Measurements from ENCODE around the gene AP1G2.

DNA sequence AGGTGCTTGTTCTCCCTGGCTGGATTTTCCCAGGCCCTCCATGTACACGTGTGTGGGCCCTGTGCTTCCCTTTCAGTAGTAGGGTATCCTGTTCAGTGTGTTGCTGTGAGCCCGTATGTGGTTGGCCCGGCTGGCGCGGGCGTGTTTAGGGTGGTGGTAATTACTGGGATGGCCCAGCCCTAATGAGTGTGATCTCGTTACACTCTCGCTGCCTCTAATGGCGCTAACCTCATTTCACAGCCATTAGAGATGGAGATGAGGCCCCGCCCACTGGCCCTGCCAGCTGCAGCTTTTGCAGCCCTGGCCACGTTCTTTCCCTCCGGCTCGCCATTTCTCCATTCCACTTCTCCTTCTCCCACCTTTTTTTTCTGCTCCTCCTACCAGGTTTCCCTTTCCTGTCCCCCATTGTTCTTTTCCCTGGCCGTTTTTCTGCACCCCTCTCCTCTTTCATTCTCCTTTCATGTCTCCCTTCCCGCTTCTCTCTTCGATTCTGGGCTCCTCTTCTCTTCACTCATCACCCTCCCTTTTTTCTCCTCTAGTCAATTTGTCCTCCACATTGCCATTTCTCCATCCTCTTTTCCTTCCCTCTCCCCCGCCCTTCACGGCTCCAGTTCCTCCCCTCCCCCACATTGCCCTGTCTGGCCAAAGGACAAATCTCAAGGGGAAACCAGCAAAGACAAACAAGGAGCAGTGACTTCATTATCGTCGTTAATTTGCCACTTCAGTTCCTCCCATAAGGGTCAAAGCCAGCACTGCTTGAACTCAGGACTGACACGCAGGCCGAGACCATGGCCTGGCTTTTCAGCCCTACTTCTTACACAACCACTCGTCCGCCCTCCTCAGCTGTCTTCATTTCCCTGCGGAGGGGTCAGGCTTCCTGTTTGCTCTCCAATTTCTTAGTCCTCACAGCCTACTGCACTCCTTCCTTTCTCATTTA lies 22.8 kb downstream of the AP1G2 start:
- TF ChIP-seq POLR2A (IDR thresholded peaks at IDR 0.05; ENCODE audit: borderline replicate concordance, extremely low read depth, insufficient read depth, insufficient read length) (no peak), FOSL1 (IDR thresholded peaks at IDR 0.05; ENCODE audit: low read depth) (no peak), POLR2AphosphoS5 (IDR thresholded peaks at IDR 0.05; ENCODE audit: low read depth, low read length) (no peak), REST (IDR thresholded peaks at IDR 0.05; ENCODE audit: low read depth) (no peak)
- TF ChIP-seq, protein P1, sequence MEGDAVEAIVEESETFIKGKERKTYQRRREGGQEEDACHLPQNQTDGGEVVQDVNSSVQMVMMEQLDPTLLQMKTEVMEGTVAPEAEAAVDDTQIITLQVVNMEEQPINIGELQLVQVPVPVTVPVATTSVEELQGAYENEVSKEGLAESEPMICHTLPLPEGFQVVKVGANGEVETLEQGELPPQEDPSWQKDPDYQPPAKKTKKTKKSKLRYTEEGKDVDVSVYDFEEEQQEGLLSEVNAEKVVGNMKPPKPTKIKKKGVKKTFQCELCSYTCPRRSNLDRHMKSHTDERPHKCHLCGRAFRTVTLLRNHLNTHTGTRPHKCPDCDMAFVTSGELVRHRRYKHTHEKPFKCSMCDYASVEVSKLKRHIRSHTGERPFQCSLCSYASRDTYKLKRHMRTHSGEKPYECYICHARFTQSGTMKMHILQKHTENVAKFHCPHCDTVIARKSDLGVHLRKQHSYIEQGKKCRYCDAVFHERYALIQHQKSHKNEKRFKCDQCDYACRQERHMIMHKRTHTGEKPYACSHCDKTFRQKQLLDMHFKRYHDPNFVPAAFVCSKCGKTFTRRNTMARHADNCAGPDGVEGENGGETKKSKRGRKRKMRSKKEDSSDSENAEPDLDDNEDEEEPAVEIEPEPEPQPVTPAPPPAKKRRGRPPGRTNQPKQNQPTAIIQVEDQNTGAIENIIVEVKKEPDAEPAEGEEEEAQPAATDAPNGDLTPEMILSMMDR (IDR thresholded peaks at IDR 0.05 in 2 of 3, conservative IDR thresholded peaks at IDR 0.05 in 1 of 3; ENCODE audit: borderline replicate concordance in 1 of 3, insufficient read depth in 1 of 3, low read depth in 2 of 3, low read length in 2 of 3), result no peak
